Measurements from ENCODE around the gene TNFRSF11A. TPM values are rescaled to one million over a fixed set of nuclear protein-coding genes. Genes with fewer than 3 reads are reported as not detected.
A peak's percentile ranks its signal among the peaks of the same experiment; 100 is the strongest.

Gene TNFRSF11A
- total RNA-seq, 2 experiments from 2014 or later, result 26.0 to 30.0 TPM

- CTCF ChIA-PET, result no interaction called here
- Mint-ChIP-seq H3K4me1 (peaks cover 78% of the 10 kb centered on the region), H3K27ac (peak overlapping the region; percentile 70), H3K9me3 (no peaks in the 10 kb centered on the region), H3K36me3 (ENCODE audit: low read depth) (peaks cover 39% of the 10 kb centered on the region), H3K27me3 (peaks cover 27% of the 10 kb centered on the region), H3K4me3 (peak overlapping the region; percentile 56)
- DNase-seq, result no peak
- POLR2A ChIA-PET, result interaction anchor here (0.6 to 2.5 kb wide), 5 partner anchors 10 to 194 kb away, joined by 4 to 18 read pairs (median 6); partner anchors contain the start of gene ZCCHC2
These were observed 3.7 kb downstream of the TNFRSF11A start for GRCh38 chr18:62328586-62329525.

- CTCF ChIA-PET, result interaction anchor here (1.1 kb wide), 1 partner anchor 88 kb away, joined by 3 read pairs; no protein-coding TSS in a partner anchor
- peaks cover 19% of the 10 kb centered on the region for H3K27me3 Mint-ChIP-seq
- no peaks in the 10 kb centered on the region for H3K9me3 Mint-ChIP-seq
- peaks cover 37% of the 10 kb centered on the region for H3K36me3 Mint-ChIP-seq (ENCODE audit: low read depth)
- peak; percentile 65 for DNase-seq
- POLR2A ChIA-PET, result interaction anchor here (0.6 to 2.5 kb wide), 5 partner anchors 9 to 193 kb away, joined by 4 to 18 read pairs (median 6); partner anchors contain the start of gene ZCCHC2
- H3K27ac Mint-ChIP-seq, result peak overlapping the region; percentile 70
- H3K4me1 Mint-ChIP-seq, result peaks cover 70% of the 10 kb centered on the region
- peak overlapping the region; percentile 56 for H3K4me3 Mint-ChIP-seq
These were observed 4.8 kb downstream of the TNFRSF11A start for GRCh38 chr18:62329691-62330454.

- no peak for DNase-seq
- Mint-ChIP-seq H3K27me3 (peaks cover 19% of the 10 kb centered on the region), H3K27ac (peak overlapping the region; percentile 70), H3K4me3 (no peak overlapping the region), H3K36me3 (ENCODE audit: low read depth) (peaks cover 37% of the 10 kb centered on the region), H3K4me1 (peaks cover 70% of the 10 kb centered on the region), H3K9me3 (no peaks in the 10 kb centered on the region)
- ChIA-PET CTCF (interaction anchor here (1.1 kb wide), 1 partner anchor 87 kb away, joined by 3 read pairs; no protein-coding TSS in a partner anchor), POLR2A (interaction anchor here (1.4 to 2.4 kb wide), 3 partner anchors 9 to 90 kb away, joined by 4 to 18 read pairs (median 12); no protein-coding TSS in a partner anchor)
These were observed 5.5 kb downstream of the TNFRSF11A start for GRCh38 chr18:62330650-62331049.

- H3K27me3 Mint-ChIP-seq, result peaks cover 13% of the 10 kb centered on the region
- peaks cover 67% of the 10 kb centered on the region for H3K4me1 Mint-ChIP-seq
- H3K9me3 Mint-ChIP-seq, result no peaks in the 10 kb centered on the region
- H3K4me3 Mint-ChIP-seq, result no peak overlapping the region
- no peak overlapping the region for H3K27ac Mint-ChIP-seq
- POLR2A ChIA-PET, result interaction anchor here (1.5 to 1.9 kb wide), 2 partner anchors 16 to 89 kb away, joined by 3 to 7 read pairs; no protein-coding TSS in a partner anchor
- DNase-seq, result no peak
- CTCF ChIA-PET, result interaction anchor here (0.8 kb wide), 1 partner anchor 8 kb away, joined by 3 read pairs; no protein-coding TSS in a partner anchor
- peaks cover 40% of the 10 kb centered on the region for H3K36me3 Mint-ChIP-seq (ENCODE audit: low read depth)
These were observed 6.7 kb downstream of the TNFRSF11A start for GRCh38 chr18:62331581-62332356.

GRCh38 chr18:62332431-62332830 lies 7.3 kb downstream of the TNFRSF11A start:
- no peak overlapping the region for H3K4me3 Mint-ChIP-seq
- H3K9me3 Mint-ChIP-seq, result no peaks in the 10 kb centered on the region
- peaks cover 8% of the 10 kb centered on the region for H3K27me3 Mint-ChIP-seq
- DNase-seq, result no peak
- CTCF ChIA-PET, result interaction anchor here (0.8 kb wide), 1 partner anchor 9 kb away, joined by 3 read pairs; no protein-coding TSS in a partner anchor
- POLR2A ChIA-PET, result interaction anchor here (1.5 to 1.9 kb wide), 2 partner anchors 15 to 89 kb away, joined by 3 to 7 read pairs; no protein-coding TSS in a partner anchor
- H3K27ac Mint-ChIP-seq, result no peak overlapping the region
- H3K36me3 Mint-ChIP-seq (ENCODE audit: low read depth), result peaks cover 38% of the 10 kb centered on the region
- H3K4me1 Mint-ChIP-seq, result peaks cover 64% of the 10 kb centered on the region

- CTCF ChIA-PET, result no interaction called here
- peaks cover 37% of the 10 kb centered on the region for H3K36me3 Mint-ChIP-seq (ENCODE audit: low read depth)
- no peak overlapping the region for H3K4me3 Mint-ChIP-seq
- H3K27me3 Mint-ChIP-seq, result peaks cover 5% of the 10 kb centered on the region
- DNase-seq, result no peak
- no peaks in the 10 kb centered on the region for H3K9me3 Mint-ChIP-seq
- no peak overlapping the region for H3K27ac Mint-ChIP-seq
- POLR2A ChIA-PET, result no interaction called here
- H3K4me1 Mint-ChIP-seq, result peaks cover 65% of the 10 kb centered on the region
These were observed 8.0 kb downstream of the TNFRSF11A start for GRCh38 chr18:62332964-62333695.

GRCh38 chr18:62334120-62334519 lies 9.0 kb downstream of the TNFRSF11A start:
- Mint-ChIP-seq H3K27ac (no peak overlapping the region), H3K4me3 (no peak overlapping the region), H3K36me3 (ENCODE audit: low read depth) (peaks cover 36% of the 10 kb centered on the region), H3K4me1 (peaks cover 65% of the 10 kb centered on the region), H3K9me3 (no peaks in the 10 kb centered on the region), H3K27me3 (peaks cover 5% of the 10 kb centered on the region)
- ChIA-PET CTCF (no interaction called here), POLR2A (no interaction called here)
- no peak for DNase-seq

GRCh38 chr18:62335494-62335893 lies 10.4 kb downstream of the TNFRSF11A start:
- ChIA-PET POLR2A (no interaction called here), CTCF (no interaction called here)
- Mint-ChIP-seq H3K27ac (no peak overlapping the region), H3K36me3 (ENCODE audit: low read depth) (peaks cover 28% of the 10 kb centered on the region), H3K27me3 (peaks cover 1% of the 10 kb centered on the region), H3K4me1 (peaks cover 59% of the 10 kb centered on the region), H3K4me3 (no peak overlapping the region), H3K9me3 (no peaks in the 10 kb centered on the region)
- no peak for DNase-seq

GRCh38 chr18:62336618-62337017 lies 11.5 kb downstream of the TNFRSF11A start:
- Mint-ChIP-seq H3K27me3 (no peaks in the 10 kb centered on the region), H3K9me3 (no peaks in the 10 kb centered on the region), H3K36me3 (ENCODE audit: low read depth) (peaks cover 37% of the 10 kb centered on the region), H3K27ac (no peak overlapping the region), H3K4me3 (no peak overlapping the region), H3K4me1 (peaks cover 62% of the 10 kb centered on the region)
- ChIA-PET POLR2A (no interaction called here), CTCF (no interaction called here)
- no peak for DNase-seq

GRCh38 chr18:62337336-62337735 lies 12.2 kb downstream of the TNFRSF11A start:
- Mint-ChIP-seq H3K27ac (no peak overlapping the region), H3K9me3 (no peaks in the 10 kb centered on the region), H3K4me1 (peaks cover 55% of the 10 kb centered on the region), H3K36me3 (ENCODE audit: low read depth) (peaks cover 34% of the 10 kb centered on the region), H3K4me3 (no peak overlapping the region), H3K27me3 (no peaks in the 10 kb centered on the region)
- ChIA-PET POLR2A (interaction anchor here (4.0 kb wide), 1 partner anchor 8 kb away, joined by 18 read pairs; no protein-coding TSS in a partner anchor), CTCF (no interaction called here)
- no peak for DNase-seq

GRCh38 chr18:62338446-62339105 lies 13.5 kb downstream of the TNFRSF11A start:
- Mint-ChIP-seq H3K36me3 (ENCODE audit: low read depth) (peaks cover 32% of the 10 kb centered on the region), H3K27me3 (no peaks in the 10 kb centered on the region), H3K27ac (peak overlapping the region; percentile 84), H3K4me3 (no peak overlapping the region), H3K4me1 (peaks cover 59% of the 10 kb centered on the region), H3K9me3 (no peaks in the 10 kb centered on the region)
- POLR2A ChIA-PET, result interaction anchor here (1.2 to 4.0 kb wide), 6 partner anchors 9 to 184 kb away, joined by 3 to 18 read pairs (median 8); partner anchors contain the start of gene ZCCHC2
- CTCF ChIA-PET, result interaction anchor here (1.2 kb wide), 1 partner anchor 87 kb away, joined by 3 read pairs; no protein-coding TSS in a partner anchor
- no peak for DNase-seq
